Measurements from ENCODE around the gene CACNA2D1. TPM values are rescaled to one million over a fixed set of nuclear protein-coding genes. Genes with fewer than 3 reads are reported as not detected.

The CACNA2D1 gene
- polyA plus RNA-seq, 2 of the 4 experiments (the other 2 are of a cell fraction), result 18.0 to 32.9 TPM

DNA sequence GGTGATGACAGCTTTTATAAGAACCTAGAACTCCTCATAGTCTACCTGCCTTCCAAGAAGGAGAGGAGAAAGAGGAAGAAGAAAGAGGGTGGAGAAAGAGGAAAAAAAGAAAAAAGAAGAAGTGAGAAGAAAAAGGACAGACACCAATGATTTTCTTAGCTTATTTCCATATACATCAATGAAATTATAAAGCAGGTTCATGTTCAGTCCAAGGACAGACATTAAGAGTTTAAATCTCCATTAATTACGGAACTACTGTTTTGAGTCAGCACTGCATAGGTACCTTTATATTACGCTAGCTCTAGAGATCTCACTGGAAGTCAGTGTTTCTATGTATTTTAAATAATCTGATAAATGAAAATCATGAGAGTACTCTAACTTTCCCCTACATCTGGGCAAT is 364.8 kb downstream of the CACNA2D1 start (continued):
- TF ChIP-seq CHD4 (IDR thresholded peaks at IDR 0.05; ENCODE audit: borderline replicate concordance), result no peak
- TF ChIP-seq TFCP2L1 (CRISPR knock-in tag; IDR thresholded peaks at IDR 0.05), result no peak
- TF ChIP-seq ZNF302 (CRISPR knock-in tag; IDR thresholded peaks at IDR 0.05), result no peak

DNA sequence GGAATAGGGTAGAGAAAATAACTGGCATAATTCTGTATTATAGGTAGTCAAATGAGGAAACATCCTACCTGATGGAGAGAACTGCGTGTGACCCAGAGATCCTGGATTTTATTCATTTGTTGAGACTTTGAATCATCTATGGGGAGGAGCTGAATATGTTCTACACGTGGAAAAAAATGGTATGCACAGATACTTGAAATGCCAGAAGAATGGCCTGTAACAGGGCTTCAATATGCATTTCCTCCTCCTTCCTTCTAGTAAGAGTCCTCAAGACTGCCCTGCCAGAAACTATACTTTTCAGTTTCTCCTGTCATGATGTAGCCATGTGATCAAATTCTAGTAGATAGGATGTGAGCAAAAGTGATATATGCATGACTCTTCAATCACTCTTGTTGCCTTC is 372.1 kb downstream of the CACNA2D1 start:
- H3K27ac ChIP-seq, result no peak overlapping the region
- ChIA-PET POLR2A (no interaction called here), CTCF (no interaction called here)
- DNase-seq (ENCODE audit: low read depth in 1 of 2, low spot score in 1 of 2), result no peak
- peaks cover 21% of the 10 kb centered on the region for H3K4me1 ChIP-seq
- no peak for ATAC-seq
- no peak overlapping the region for H3K4me2 ChIP-seq
- WGBS (ENCODE audit: missing lambda C conversion rate), result 79% methylated on average over 2 of the region's 2 CpGs
- no peaks in the 10 kb centered on the region for H3K9me3 ChIP-seq
- FAIRE-seq, result no peak
- no peak overlapping the region for H3K4me3 ChIP-seq
- no peak for TF ChIP-seq CBX8 (IDR thresholded peaks at IDR 0.05)
- TF ChIP-seq HOXA7 (CRISPR knock-in tag; IDR thresholded peaks at IDR 0.05), result no peak
- TF ChIP-seq RFX5 (IDR thresholded peaks at IDR 0.05), result no peak
- TF ChIP-seq JUNB (IDR thresholded peaks at IDR 0.05), result no peak
- TF ChIP-seq EHF (CRISPR knock-in tag; IDR thresholded peaks at IDR 0.05), result no peak
- no peak for TF ChIP-seq ZSCAN20 (CRISPR knock-in tag; IDR thresholded peaks at IDR 0.05)
- no peak for TF ChIP-seq RCOR1 (IDR thresholded peaks at IDR 0.05; ENCODE audit: low read depth, low read length)
- TF ChIP-seq NR3C1 (IDR thresholded peaks at IDR 0.05), result no peak
- no peak for TF ChIP-seq EHMT2 (IDR thresholded peaks at IDR 0.05; ENCODE audit: low read depth)
- TF ChIP-seq SMC3 (IDR thresholded peaks at IDR 0.05), result no peak

DNA sequence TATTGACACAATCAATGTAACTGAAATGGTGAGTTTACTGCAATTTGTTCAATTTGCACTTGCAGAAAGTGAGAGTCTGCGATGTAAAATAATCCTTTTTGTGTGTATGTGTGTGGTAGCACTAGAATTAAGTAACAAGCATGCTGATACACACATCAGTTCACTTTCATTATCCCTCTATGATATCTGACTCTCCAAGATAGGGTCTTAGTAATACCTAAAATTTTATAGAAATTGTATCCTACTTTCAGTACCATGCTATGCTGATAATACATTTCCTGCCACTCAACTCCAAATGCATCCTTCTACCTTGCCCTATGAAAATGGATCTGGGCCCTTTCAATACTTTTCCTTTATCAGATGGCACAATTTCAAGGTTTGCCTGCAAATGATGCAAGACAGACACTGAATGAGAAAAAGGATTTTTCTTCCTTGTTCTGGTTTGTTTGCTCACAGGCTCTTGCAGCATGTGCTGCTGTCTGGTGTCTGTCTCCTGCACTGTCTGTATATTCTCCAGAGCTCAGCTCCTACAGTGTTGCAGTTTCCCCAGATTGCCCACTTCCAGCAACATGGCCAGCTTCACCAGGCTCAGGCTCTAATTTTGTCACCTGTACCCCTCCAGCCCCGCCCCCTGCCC is 375.8 kb downstream of the CACNA2D1 start:
- CTCF ChIA-PET, result interaction anchor here (1.3 kb wide), 1 partner anchor 11 kb away, joined by 3 read pairs; no protein-coding TSS in a partner anchor
- Histone ChIP-seq H3K4me3 (no peak overlapping the region), H3K9me3 (no peaks in the 10 kb centered on the region), H3K4me2 (peak overlapping the region; percentile 54), H3K27ac (peak overlapping the region; percentile 88 to 90), H3K4me1 (peaks cover 21% of the 10 kb centered on the region)
- 69% methylated on average over 2 of the region's 2 CpGs for WGBS (ENCODE audit: missing lambda C conversion rate)
- DNase-seq (ENCODE audit: low read depth in 1 of 2, low spot score in 1 of 2) (peak in 1 of 2 experiments; percentile 79), ATAC-seq (peak; percentile 98 to 99), FAIRE-seq (peak; percentile 59)
- POLR2A ChIA-PET, result no interaction called here
- TF ChIP-seq, protein P1, sequence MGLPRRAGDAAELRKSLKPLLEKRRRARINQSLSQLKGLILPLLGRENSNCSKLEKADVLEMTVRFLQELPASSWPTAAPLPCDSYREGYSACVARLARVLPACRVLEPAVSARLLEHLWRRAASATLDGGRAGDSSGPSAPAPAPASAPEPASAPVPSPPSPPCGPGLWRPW (IDR thresholded peaks at IDR 0.05), result peak; percentile 62; the same call in 1 of the 2 replicates
- TF ChIP-seq RAD21 (conservative IDR thresholded peaks at IDR 0.05 in 1 of 2, IDR thresholded peaks at IDR 0.05 in 1 of 2), result peak in 1 of 2 experiments; percentile 32; a peak in 1 of 5 replicates
- no peak for TF ChIP-seq TP53 (CRISPR knock-in tag; IDR thresholded peaks at IDR 0.05)
- no peak for TF ChIP-seq NPAS2 (CRISPR knock-in tag; IDR thresholded peaks at IDR 0.05; ENCODE audit: borderline replicate concordance)
- no peak for TF ChIP-seq CBX2 (IDR thresholded peaks at IDR 0.05; ENCODE audit: borderline replicate concordance, low read depth)
- no peak for TF ChIP-seq POLR2AphosphoS2 (conservative IDR thresholded peaks at IDR 0.05; ENCODE audit: low read length)
- TF ChIP-seq JUNB (IDR thresholded peaks at IDR 0.05), result no peak
- TF ChIP-seq ZC3H11A (IDR thresholded peaks at IDR 0.05), result no peak
- TF ChIP-seq, protein P2, sequence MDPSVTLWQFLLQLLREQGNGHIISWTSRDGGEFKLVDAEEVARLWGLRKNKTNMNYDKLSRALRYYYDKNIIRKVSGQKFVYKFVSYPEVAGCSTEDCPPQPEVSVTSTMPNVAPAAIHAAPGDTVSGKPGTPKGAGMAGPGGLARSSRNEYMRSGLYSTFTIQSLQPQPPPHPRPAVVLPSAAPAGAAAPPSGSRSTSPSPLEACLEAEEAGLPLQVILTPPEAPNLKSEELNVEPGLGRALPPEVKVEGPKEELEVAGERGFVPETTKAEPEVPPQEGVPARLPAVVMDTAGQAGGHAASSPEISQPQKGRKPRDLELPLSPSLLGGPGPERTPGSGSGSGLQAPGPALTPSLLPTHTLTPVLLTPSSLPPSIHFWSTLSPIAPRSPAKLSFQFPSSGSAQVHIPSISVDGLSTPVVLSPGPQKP (IDR thresholded peaks at IDR 0.05; ENCODE audit: low read depth, low read length), result no peak
- no peak for TF ChIP-seq RFX5 (IDR thresholded peaks at IDR 0.05)
- no peak for TF ChIP-seq HDAC2 (IDR thresholded peaks at IDR 0.05)
- TF ChIP-seq, protein P3, sequence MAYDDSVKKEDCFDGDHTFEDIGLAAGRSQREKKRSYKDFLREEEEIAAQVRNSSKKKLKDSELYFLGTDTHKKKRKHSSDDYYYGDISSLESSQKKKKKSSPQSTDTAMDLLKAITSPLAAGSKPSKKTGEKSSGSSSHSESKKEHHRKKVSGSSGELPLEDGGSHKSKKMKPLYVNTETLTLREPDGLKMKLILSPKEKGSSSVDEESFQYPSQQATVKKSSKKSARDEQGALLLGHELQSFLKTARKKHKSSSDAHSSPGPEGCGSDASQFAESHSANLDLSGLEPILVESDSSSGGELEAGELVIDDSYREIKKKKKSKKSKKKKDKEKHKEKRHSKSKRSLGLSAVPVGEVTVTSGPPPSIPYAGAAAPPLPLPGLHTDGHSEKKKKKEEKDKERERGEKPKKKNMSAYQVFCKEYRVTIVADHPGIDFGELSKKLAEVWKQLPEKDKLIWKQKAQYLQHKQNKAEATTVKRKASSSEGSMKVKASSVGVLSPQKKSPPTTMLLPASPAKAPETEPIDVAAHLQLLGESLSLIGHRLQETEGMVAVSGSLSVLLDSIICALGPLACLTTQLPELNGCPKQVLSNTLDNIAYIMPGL (CRISPR knock-in tag; IDR thresholded peaks at IDR 0.05; ENCODE audit: borderline replicate concordance), result no peak
- TF ChIP-seq, protein P4, sequence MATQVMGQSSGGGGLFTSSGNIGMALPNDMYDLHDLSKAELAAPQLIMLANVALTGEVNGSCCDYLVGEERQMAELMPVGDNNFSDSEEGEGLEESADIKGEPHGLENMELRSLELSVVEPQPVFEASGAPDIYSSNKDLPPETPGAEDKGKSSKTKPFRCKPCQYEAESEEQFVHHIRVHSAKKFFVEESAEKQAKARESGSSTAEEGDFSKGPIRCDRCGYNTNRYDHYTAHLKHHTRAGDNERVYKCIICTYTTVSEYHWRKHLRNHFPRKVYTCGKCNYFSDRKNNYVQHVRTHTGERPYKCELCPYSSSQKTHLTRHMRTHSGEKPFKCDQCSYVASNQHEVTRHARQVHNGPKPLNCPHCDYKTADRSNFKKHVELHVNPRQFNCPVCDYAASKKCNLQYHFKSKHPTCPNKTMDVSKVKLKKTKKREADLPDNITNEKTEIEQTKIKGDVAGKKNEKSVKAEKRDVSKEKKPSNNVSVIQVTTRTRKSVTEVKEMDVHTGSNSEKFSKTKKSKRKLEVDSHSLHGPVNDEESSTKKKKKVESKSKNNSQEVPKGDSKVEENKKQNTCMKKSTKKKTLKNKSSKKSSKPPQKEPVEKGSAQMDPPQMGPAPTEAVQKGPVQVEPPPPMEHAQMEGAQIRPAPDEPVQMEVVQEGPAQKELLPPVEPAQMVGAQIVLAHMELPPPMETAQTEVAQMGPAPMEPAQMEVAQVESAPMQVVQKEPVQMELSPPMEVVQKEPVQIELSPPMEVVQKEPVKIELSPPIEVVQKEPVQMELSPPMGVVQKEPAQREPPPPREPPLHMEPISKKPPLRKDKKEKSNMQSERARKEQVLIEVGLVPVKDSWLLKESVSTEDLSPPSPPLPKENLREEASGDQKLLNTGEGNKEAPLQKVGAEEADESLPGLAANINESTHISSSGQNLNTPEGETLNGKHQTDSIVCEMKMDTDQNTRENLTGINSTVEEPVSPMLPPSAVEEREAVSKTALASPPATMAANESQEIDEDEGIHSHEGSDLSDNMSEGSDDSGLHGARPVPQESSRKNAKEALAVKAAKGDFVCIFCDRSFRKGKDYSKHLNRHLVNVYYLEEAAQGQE (IDR thresholded peaks at IDR 0.05), result no peak
- no peak for TF ChIP-seq EHMT2 (IDR thresholded peaks at IDR 0.05; ENCODE audit: low read depth)
- TF ChIP-seq NR3C1 (IDR thresholded peaks at IDR 0.05), result no peak
- no peak for TF ChIP-seq MAZ (IDR thresholded peaks at IDR 0.05; ENCODE audit: borderline replicate concordance, low read depth, low read length)
- no peak for TF ChIP-seq RCOR1 (IDR thresholded peaks at IDR 0.05; ENCODE audit: low read depth, low read length)
- TF ChIP-seq CEBPB (IDR thresholded peaks at IDR 0.05), result peak; percentile 76 to 81
- TF ChIP-seq, protein P5, sequence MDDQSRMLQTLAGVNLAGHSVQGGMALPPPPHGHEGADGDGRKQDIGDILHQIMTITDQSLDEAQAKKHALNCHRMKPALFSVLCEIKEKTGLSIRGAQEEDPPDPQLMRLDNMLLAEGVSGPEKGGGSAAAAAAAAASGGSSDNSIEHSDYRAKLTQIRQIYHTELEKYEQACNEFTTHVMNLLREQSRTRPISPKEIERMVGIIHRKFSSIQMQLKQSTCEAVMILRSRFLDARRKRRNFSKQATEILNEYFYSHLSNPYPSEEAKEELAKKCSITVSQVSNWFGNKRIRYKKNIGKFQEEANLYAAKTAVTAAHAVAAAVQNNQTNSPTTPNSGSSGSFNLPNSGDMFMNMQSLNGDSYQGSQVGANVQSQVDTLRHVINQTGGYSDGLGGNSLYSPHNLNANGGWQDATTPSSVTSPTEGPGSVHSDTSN (IDR thresholded peaks at IDR 0.05), result no peak
- TF ChIP-seq EP300 (IDR thresholded peaks at IDR 0.05), result peak in 1 of 2 experiments; percentile 42; a peak in 1 of 5 replicates
- TF ChIP-seq CBX8 (IDR thresholded peaks at IDR 0.05), result no peak
